ENCODE data around the gene BDKRB2.

DNA sequence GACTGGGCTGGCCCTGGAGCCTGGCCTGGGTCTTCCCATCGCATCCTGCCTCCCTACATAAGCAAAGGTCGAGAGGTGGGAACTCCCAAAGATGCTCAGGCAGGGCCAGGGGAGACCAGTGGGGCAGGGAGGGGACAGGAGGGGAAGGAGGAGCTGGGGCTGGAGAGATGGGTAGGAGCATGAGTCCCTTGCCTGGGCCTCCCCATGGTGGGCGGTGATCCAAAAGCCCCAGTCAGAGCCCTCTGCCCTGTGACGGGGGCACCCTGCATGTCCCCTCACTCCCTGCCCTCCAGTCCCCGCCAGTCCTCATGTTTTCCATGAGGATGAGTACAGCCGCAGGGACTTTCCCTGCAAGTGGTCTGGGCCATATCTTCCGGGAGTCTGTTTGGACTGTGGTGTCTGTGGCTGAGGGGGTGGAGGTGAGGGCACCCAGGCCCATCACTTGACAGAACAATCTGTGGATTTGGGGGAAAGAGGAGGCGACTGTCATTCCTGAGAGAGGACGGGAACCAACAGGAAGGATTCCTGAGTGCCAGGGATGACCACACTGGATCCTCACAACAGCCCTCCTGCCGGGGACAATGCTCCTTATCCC lies 9.3 kb downstream of the BDKRB2 start:
- TF ChIP-seq, protein P1, sequence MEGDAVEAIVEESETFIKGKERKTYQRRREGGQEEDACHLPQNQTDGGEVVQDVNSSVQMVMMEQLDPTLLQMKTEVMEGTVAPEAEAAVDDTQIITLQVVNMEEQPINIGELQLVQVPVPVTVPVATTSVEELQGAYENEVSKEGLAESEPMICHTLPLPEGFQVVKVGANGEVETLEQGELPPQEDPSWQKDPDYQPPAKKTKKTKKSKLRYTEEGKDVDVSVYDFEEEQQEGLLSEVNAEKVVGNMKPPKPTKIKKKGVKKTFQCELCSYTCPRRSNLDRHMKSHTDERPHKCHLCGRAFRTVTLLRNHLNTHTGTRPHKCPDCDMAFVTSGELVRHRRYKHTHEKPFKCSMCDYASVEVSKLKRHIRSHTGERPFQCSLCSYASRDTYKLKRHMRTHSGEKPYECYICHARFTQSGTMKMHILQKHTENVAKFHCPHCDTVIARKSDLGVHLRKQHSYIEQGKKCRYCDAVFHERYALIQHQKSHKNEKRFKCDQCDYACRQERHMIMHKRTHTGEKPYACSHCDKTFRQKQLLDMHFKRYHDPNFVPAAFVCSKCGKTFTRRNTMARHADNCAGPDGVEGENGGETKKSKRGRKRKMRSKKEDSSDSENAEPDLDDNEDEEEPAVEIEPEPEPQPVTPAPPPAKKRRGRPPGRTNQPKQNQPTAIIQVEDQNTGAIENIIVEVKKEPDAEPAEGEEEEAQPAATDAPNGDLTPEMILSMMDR (IDR thresholded peaks at IDR 0.05) = no peak
- no peak for TF ChIP-seq ZFX (IDR thresholded peaks at IDR 0.05; ENCODE audit: borderline replicate concordance)
